ENCODE results near the gene ASAH2. TPM values are rescaled to one million over a fixed set of nuclear protein-coding genes. Genes with fewer than 3 reads are reported as not detected.
"Not testable (repeated sequence)": the region's sequence is repeated elsewhere in the genome, so short reads cannot be mapped to it uniquely, and the experiment has no call there.

ASAH2 gene
- total RNA-seq, 1 experiment from 2014 or later = 14.0 TPM

DNA sequence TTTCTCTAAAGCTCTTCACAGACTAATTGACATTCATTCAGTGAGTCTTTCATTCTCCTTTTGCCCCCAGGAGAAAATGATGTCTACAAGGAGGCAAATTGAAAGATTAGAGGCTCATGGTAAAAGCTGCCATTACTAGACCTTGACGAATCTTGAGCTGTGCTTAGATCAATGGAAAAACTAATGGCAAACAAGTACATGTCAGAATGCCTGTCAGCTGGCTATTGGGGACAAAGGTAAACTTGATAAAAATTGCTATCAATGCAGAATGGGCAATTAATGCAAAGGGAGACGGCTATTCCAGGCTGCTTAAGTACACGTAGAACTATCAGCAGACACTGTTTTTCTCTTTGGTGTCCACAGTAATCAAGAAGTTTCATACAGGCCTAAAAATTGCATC, 3.3 kb downstream of the ASAH2 start:
- Histone ChIP-seq H3K27me3 (ENCODE audit: low read length) (peaks cover 28% of the 10 kb centered on the region), H3K79me2 (ENCODE audit: low read length) (no peaks in the 10 kb centered on the region), H3K9me3 (ENCODE audit: low read length) (no peaks in the 10 kb centered on the region), H3K27ac (ENCODE audit: low read length) (no peak overlapping the region), H3K9ac (ENCODE audit: low read length) (no peak overlapping the region), H4K20me1 (ENCODE audit: low read length) (no peaks in the 10 kb centered on the region), H3K9me2 (replicated peaks; ENCODE audit: low read length) (no peaks in the 10 kb centered on the region), H3K36me3 (ENCODE audit: low read depth, low read length) (no peaks in the 10 kb centered on the region), H3K4me2 (ENCODE audit: low read length) (no peak overlapping the region), H3K4me3 (ENCODE audit: low read length) (no peak overlapping the region), H2AFZ (ENCODE audit: low read length) (no peak overlapping the region), H3K4me1 (ENCODE audit: insufficient read depth, low read length) (no peaks in the 10 kb centered on the region), H3F3A (ENCODE audit: low read length, unreplicated experiment) (no peaks in the 10 kb centered on the region)
- no peak for ATAC-seq
- intact Hi-C loops (cut with micrococcal nuclease) = no loop called here
- BruUV-seq (replicated peaks) = no TSS peak
- no peak for DNase-seq
- ChIA-PET CTCF (no interaction called here), POLR2A (ENCODE audit: unreplicated experiment) (no interaction called here)
- TF ChIP-seq EZH2 (IDR thresholded peaks at IDR 0.05; ENCODE audit: low read length, unreplicated experiment) (no peak), EZH2phosphoT487 (IDR thresholded peaks at IDR 0.05; ENCODE audit: borderline replicate concordance, low read length) (no peak)
- TF ChIP-seq, protein P1, sequence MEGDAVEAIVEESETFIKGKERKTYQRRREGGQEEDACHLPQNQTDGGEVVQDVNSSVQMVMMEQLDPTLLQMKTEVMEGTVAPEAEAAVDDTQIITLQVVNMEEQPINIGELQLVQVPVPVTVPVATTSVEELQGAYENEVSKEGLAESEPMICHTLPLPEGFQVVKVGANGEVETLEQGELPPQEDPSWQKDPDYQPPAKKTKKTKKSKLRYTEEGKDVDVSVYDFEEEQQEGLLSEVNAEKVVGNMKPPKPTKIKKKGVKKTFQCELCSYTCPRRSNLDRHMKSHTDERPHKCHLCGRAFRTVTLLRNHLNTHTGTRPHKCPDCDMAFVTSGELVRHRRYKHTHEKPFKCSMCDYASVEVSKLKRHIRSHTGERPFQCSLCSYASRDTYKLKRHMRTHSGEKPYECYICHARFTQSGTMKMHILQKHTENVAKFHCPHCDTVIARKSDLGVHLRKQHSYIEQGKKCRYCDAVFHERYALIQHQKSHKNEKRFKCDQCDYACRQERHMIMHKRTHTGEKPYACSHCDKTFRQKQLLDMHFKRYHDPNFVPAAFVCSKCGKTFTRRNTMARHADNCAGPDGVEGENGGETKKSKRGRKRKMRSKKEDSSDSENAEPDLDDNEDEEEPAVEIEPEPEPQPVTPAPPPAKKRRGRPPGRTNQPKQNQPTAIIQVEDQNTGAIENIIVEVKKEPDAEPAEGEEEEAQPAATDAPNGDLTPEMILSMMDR (conservative IDR thresholded peaks at IDR 0.05; ENCODE audit: low read depth, low read length) = no peak

- Histone ChIP-seq H3K79me2 (ENCODE audit: low read length) (no peaks in the 10 kb centered on the region), H3K4me2 (ENCODE audit: low read length) (no peak overlapping the region), H3K27me3 (ENCODE audit: low read length) (peaks cover 4% of the 10 kb centered on the region; the same call in 1 of the 2 replicates), H3K36me3 (ENCODE audit: low read depth, low read length) (no peaks in the 10 kb centered on the region), H3F3A (ENCODE audit: low read length, unreplicated experiment) (no peaks in the 10 kb centered on the region), H3K27ac (ENCODE audit: low read length) (no peak overlapping the region), H3K4me1 (ENCODE audit: insufficient read depth, low read length) (no peaks in the 10 kb centered on the region), H3K9me3 (ENCODE audit: low read length) (no peaks in the 10 kb centered on the region), H3K4me3 (ENCODE audit: low read length) (no peak overlapping the region), H3K9ac (ENCODE audit: low read length) (no peak overlapping the region), H4K20me1 (ENCODE audit: low read length) (no peaks in the 10 kb centered on the region), H3K9me2 (replicated peaks; ENCODE audit: low read length) (no peaks in the 10 kb centered on the region), H2AFZ (ENCODE audit: low read length) (no peak overlapping the region)
- no peak for DNase-seq
- peak; percentile 32; the same call in 1 of the 2 replicates for ATAC-seq
- ChIA-PET POLR2A (ENCODE audit: unreplicated experiment) (no interaction called here), CTCF (no interaction called here)
- no TSS peak for BruUV-seq (replicated peaks)
- intact Hi-C loops (cut with micrococcal nuclease) = no loop called here
- TF ChIP-seq, protein P1 (conservative IDR thresholded peaks at IDR 0.05; ENCODE audit: low read depth, low read length) = no peak
- TF ChIP-seq EZH2 (IDR thresholded peaks at IDR 0.05; ENCODE audit: low read length, unreplicated experiment) (no peak), EZH2phosphoT487 (IDR thresholded peaks at IDR 0.05; ENCODE audit: borderline replicate concordance, low read length) (no peak)
These were observed 7.1 kb downstream of the ASAH2 start for GRCh38 chr10:50244201-50244600.

DNA sequence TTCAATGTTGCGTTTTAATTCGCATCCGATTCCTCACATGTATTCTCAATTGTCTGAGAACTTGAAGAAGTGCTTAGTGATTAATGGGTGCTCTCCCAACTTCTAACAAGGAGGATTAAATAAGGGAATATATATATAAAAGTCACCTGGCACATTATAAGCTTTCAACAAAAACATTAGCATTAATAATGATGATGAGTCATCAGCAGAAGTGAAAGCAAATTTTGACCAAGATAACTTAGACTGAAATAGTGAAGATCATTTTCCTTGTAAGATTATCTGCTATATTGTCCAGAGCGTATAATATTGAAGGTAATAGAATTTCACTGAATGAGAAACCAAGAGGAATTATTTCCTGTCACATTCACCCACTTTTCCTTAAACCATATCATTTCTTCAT, 8.5 kb downstream of the ASAH2 start:
- no peak overlapping the region for H2AFZ ChIP-seq (ENCODE audit: low read length)
- intact Hi-C loops (cut with micrococcal nuclease) = no loop called here
- TF ChIP-seq EZH2 (IDR thresholded peaks at IDR 0.05; ENCODE audit: low read length, unreplicated experiment) (no peak), EZH2phosphoT487 (IDR thresholded peaks at IDR 0.05; ENCODE audit: borderline replicate concordance, low read length) (no peak)
- TF ChIP-seq, protein P1 (conservative IDR thresholded peaks at IDR 0.05; ENCODE audit: low read depth, low read length) = no peak
- no peak overlapping the region for H3K4me3 ChIP-seq (ENCODE audit: low read length)
- no peaks in the 10 kb centered on the region for H3K9me3 ChIP-seq (ENCODE audit: low read length)
- DNase-seq (no peak), ATAC-seq (peak; percentile 20)
- no peaks in the 10 kb centered on the region for H3K36me3 ChIP-seq (ENCODE audit: low read depth, low read length)
- H3K4me1 ChIP-seq (ENCODE audit: insufficient read depth, low read length) = no peaks in the 10 kb centered on the region
- no peak overlapping the region for H3K27ac ChIP-seq (ENCODE audit: low read length)
- H3K79me2 ChIP-seq (ENCODE audit: low read length) = no peaks in the 10 kb centered on the region
- H3K9ac ChIP-seq (ENCODE audit: low read length) = no peak overlapping the region
- ChIA-PET CTCF (no interaction called here), POLR2A (ENCODE audit: unreplicated experiment) (interaction anchor here (0.6 kb wide), 1 partner anchor 80 kb away, joined by 4 read pairs; no protein-coding TSS in a partner anchor)
- no peaks in the 10 kb centered on the region for H3K9me2 ChIP-seq (replicated peaks; ENCODE audit: low read length)
- no peaks in the 10 kb centered on the region for H4K20me1 ChIP-seq (ENCODE audit: low read length)
- peaks cover 18% of the 10 kb centered on the region for H3K27me3 ChIP-seq (ENCODE audit: low read length)
- H3F3A ChIP-seq (ENCODE audit: low read length, unreplicated experiment) = no peaks in the 10 kb centered on the region
- no TSS peak for BruUV-seq (replicated peaks)
- no peak overlapping the region for H3K4me2 ChIP-seq (ENCODE audit: low read length)

DNA sequence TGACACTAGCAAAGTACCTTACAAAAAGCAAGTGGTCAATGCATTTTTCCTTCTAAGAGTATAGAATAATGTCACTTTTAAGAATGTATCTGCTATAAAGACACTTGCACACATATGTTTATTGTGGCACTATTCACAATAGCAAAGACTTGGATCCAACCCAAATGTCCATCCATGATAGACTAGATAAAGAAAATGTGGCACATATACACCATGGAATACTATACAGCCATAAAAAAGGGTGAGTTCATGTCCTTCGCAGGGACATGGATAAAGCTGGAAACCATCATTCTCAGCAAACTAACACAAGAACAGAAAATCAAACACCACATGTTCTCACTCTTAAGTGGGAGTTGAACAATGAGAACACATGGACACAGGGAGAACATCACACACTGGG, 9.8 kb downstream of the ASAH2 start:
- H3F3A ChIP-seq (ENCODE audit: low read length, unreplicated experiment); H3K4me1 ChIP-seq (ENCODE audit: insufficient read depth, low read length); ATAC-seq; DNase-seq; H3K4me3 ChIP-seq (ENCODE audit: low read length); POLR2A ChIA-PET (ENCODE audit: unreplicated experiment); H3K9ac ChIP-seq (ENCODE audit: low read length); H3K36me3 ChIP-seq (ENCODE audit: low read depth, low read length); H4K20me1 ChIP-seq (ENCODE audit: low read length); H3K27ac ChIP-seq (ENCODE audit: low read length); intact Hi-C loops (cut with micrococcal nuclease); BruUV-seq (replicated peaks); H2AFZ ChIP-seq (ENCODE audit: low read length); H3K9me2 ChIP-seq (replicated peaks; ENCODE audit: low read length); H3K4me2 ChIP-seq (ENCODE audit: low read length); H3K9me3 ChIP-seq (ENCODE audit: low read length); H3K79me2 ChIP-seq (ENCODE audit: low read length): not testable (repeated sequence)
- peaks cover 27% of the 10 kb centered on the region for H3K27me3 ChIP-seq (ENCODE audit: low read length)
- CTCF ChIA-PET = interaction anchor here (0.6 kb wide), 1 partner anchor 35 kb away, joined by 3 read pairs; no protein-coding TSS in a partner anchor

Measured in PC-3 (cell line).